ENCODE data around the gene HAS3.
"Not testable (repeated sequence)": the region's sequence is repeated elsewhere in the genome, so short reads cannot be mapped to it uniquely, and the experiment has no call there.

The HAS3 gene

DNA sequence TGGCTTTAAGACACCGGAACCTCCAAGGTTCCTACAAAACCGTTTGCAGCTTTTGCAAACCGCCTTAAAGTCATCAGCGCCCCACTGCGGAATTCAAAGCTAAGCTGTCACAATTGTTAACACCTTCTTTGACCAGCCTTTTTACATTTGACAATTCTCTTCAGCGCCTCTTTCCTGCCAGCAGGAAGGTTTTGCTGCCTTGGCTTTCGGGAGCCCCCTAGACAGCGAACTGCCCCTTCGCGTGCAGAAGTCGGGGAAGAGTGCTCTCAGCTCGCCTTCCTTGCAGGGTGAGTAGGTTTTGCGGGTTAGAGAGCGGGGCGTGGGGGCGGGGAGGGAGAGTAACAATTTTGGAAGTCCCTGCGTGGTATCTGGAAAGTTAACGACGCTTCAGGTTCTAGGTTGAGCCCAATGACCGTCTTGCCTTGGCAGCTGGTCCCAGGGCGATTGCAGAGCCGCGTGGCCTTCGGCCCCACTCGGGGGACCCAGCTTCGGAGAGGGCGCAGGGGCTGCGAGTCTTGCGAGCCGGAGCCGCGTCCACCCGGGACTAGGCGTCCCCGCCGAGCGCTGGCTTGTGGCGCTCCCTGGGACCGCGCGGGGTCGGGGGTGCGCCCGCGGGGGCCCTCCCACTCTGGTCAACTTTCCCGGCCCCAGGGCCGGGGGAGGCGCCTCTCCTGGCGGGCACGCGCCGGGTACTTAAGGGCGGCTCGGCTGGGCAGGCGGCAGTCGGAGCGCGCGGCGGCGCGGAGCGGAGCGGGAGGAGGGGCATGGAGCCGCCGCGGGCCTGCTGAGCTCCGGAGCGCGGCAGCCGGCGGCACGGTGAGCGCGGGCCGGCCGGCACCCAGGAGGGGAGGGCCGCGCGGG, at the start of gene HAS3:
HAS3 (plus strand) TSS at position 153 of the 861 bp plus-strand sequence. CDS start 3,743 bp downstream, outside the sequence.
- in situ Hi-C loops (cut with HindIII; ENCODE audit: low sequenced_read_pairs) = loop anchor here (5.0 to 10.0 kb wide), 2 partner anchors 191 to 283 kb away; no protein-coding TSS in a partner anchor

- in situ Hi-C loops (cut with HindIII; ENCODE audit: low sequenced_read_pairs) = no loop called here
Observed at GRCh38 chr16:69055980-69056379, 49.5 kb upstream of the HAS3 start.

GRCh38 chr16:69056421-69056820, 49.0 kb upstream of the HAS3 start:
- in situ Hi-C loops (cut with HindIII; ENCODE audit: low sequenced_read_pairs) = no loop called here

DNA sequence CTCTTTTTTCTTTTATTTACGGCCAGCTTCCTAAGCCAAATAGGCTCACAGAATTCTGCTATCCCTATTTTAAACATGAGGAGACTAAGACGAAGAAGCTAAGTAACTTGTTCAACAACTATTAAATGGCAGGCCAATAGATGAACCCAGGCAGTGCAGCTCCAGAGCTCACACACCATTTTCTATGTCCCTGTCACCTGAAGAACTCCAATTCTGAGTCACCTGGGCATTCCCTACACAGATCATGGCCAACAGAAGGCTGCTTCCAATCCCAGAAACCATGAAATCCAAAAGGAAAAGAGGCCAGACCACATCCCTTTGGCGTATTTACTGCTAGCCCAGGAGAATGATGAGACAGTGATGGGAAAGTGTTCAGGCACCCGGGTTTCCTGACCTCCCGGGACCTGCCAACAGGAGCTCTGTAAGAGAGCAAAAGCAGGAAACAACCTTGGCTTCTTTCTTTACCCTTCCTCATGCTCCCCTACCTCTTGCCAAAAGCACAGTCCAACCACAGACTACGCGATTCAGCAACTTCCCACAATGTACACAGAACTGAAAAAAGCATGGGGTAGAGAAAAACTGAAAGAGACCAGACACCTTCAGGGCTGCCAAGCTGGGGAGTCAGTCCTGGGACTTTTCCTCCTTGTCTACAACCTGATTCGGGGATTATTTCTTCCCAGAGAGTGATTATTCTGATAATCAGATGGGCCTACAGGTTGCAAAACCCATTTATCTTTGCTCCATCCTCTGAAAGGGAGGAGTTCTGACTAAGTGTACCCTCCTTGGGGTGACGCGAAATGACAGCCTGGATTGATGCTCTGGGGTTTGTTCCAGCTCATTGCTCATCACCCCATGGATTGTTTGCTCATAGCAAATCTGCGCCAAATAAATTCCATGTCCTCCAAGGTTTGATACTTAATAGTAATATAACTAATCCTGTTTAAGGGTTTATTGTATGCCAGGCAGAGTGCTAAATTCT, 47.8 kb upstream of the HAS3 start:
- in situ Hi-C loops (cut with HindIII; ENCODE audit: low sequenced_read_pairs) = no loop called here

GRCh38 chr16:69063491-69063890, 42.0 kb upstream of the HAS3 start:
- in situ Hi-C loops (cut with HindIII; ENCODE audit: low sequenced_read_pairs) = not testable (repeated sequence)

- in situ Hi-C loops (cut with HindIII; ENCODE audit: low sequenced_read_pairs) = no loop called here
Observed at GRCh38 chr16:69064124-69064763, 41.2 kb upstream of the HAS3 start.

DNA sequence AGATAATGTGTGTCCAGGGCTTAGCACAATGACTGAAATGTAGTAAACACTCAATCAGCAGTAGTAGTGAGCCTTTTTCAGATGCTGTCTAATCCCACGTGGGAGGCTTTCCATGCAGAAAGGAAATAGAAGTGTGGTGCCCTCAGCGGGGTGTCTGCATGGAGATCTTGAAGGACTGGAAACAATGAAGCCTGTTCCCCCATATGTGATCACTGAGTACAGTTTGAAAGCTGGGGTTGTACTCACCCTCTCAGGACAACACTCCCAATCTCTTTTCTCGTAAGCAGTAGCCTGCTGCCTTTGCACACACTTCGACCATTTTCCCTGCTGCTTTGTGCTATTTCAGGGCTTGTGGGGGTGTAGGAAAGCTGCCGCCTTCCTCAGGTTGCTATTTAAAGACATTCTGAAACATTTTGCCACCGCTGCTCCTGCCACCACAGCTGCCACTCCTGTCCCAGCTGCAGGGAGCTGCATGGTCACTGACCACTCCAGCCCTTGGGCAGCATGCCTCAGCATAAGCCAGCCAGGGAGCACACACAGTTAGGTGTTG, 40.6 kb upstream of the HAS3 start:
- in situ Hi-C loops (cut with HindIII; ENCODE audit: low sequenced_read_pairs) = no loop called here

GRCh38 chr16:69069504-69069903, 35.9 kb upstream of the HAS3 start:
- in situ Hi-C loops (cut with HindIII; ENCODE audit: low sequenced_read_pairs) = no loop called here

DNA sequence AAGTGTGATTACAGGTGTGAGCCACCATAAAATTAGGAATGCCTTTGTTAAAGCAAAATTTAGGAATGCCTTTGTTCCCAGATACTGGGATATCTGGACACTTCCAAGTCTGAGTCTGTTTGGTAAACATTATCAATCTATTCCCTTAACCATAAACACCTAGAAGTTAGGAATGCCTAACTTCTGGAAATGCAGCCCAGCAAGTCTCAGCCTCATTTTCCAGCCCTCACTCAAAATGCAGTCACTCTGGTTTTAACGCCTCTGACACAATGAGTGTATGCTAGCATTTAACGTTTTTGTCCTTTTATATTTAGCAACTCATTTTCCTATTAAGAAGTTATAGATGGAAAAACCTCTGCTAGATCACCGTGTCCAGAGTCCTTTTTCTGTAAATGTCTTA, 34.4 kb upstream of the HAS3 start:
- in situ Hi-C loops (cut with HindIII; ENCODE audit: low sequenced_read_pairs) = no loop called here

DNA sequence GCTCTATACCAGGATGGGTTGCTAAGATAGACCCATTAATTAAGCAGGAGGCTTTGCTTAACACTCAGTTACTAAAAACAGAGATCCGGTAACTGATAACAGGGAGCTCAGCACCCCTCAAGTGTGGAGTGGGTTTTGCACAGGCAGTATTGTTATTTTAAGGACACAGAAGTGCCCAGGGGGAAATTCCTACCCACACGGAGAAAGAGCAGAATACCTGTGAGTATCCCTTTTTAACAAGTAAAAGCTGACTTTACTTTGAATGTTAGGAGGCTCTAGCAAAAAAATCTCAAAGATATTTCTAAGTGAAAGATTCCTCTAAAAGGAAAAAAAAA, 32.8 kb upstream of the HAS3 start:
- in situ Hi-C loops (cut with HindIII; ENCODE audit: low sequenced_read_pairs) = no loop called here

- in situ Hi-C loops (cut with HindIII; ENCODE audit: low sequenced_read_pairs) = no loop called here
Observed at GRCh38 chr16:69073181-69073702, 32.2 kb upstream of the HAS3 start.

- in situ Hi-C loops (cut with HindIII; ENCODE audit: low sequenced_read_pairs) = no loop called here
Observed at GRCh38 chr16:69077251-69077650, 28.2 kb upstream of the HAS3 start.

DNA sequence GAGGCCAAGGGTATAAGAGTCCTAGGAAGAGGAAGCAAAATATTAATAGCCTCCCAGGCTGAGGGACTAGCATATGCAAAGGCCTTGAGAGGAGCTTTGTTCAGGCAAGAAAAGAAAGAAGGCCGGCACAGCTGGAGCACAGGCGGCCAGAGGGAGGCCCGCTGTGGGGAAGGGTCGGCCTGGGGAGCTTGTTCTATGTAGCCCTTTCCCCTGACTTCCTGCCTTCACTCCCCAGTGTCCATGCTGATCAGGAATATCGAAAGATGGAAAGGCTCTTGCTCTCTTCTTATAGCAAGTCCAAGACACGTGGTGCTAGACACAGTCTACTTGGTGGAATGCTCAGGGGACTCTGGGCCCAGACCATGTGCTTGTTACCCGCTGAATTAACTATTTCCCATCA, 27.4 kb upstream of the HAS3 start:
- in situ Hi-C loops (cut with HindIII; ENCODE audit: low sequenced_read_pairs) = no loop called here

DNA sequence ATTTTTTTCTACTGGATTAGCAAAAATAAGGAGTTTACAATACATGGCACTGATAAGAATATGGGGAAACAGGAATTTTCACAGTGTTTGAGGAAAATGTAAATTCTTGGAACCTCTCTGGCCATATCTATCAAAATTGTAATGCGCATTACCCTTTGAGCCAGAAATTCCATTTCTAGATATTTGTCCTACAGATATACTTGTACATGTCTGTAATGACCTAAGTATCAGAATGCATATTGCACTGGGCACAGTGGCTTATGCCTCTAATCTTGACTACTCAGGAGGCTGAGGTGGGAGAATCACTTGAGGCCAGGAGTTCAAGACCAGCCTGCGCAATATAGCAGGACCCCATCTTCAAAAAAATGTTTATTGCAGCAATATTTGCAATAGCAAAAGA, 25.8 kb upstream of the HAS3 start:
- in situ Hi-C loops (cut with HindIII; ENCODE audit: low sequenced_read_pairs) = no loop called here

DNA sequence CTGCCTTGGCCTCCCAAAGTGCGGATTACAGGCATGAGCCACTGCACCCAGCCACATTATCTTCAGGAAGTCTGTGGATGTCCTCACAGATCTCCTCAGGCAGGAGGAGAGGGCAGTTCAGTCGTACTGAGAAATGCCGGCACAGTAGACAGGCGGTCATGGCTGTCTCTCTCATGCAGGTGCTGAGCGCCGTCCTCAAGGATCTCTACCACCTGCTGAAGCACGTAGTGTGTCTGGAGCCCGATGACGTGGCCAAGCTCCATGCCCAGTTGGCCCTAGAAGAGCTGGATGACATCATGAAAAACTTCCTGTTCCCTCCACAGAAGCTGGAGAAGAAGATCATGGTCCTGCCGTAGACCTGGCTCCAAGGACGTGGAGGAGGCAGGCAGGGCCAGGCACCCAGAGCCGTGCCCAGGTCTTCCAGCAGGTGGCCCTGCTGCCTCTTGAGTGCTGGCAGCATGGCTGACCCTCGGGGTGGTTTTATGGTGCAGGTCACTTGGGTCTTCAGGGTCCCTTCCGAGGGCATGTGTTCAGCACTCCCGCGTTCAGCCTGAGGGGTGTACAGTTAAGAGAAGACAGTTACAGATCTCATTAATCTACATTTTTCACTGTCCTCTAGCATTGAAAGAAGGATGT, 22.0 kb upstream of the HAS3 start:
- in situ Hi-C loops (cut with HindIII; ENCODE audit: low sequenced_read_pairs) = no loop called here

GRCh38 chr16:69084289-69084688, 21.2 kb upstream of the HAS3 start:
- in situ Hi-C loops (cut with HindIII; ENCODE audit: low sequenced_read_pairs) = no loop called here

- in situ Hi-C loops (cut with HindIII; ENCODE audit: low sequenced_read_pairs) = loop anchor here (5.0 kb wide), 1 partner anchor 93 kb away; no protein-coding TSS in a partner anchor
Observed at GRCh38 chr16:69085032-69085695, 20.3 kb upstream of the HAS3 start.

DNA sequence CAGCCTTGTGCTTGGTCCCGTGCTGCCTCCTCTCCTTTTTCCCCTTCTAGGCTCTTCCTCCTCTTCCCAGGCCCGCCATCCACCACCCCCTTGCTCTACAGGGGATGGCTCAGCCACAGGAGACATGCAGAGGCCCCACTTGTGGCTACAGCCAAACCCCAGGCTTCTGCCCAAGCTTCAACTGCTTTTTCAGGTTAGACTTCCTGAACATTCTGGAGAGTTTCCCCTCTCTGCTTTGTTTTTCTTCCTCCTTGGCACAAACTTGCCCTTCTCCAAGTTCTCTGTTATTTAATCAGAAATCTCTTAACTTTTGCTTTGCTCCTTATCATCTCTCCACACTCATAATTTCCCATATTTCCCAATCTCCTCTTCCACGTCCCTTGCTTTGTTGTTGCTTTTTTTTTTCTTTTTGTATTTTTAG, 18.3 kb upstream of the HAS3 start:
- in situ Hi-C loops (cut with HindIII; ENCODE audit: low sequenced_read_pairs) = loop anchor here (5.0 kb wide), 1 partner anchor 95 kb away; no protein-coding TSS in a partner anchor

GRCh38 chr16:69088684-69089083, 16.8 kb upstream of the HAS3 start:
- in situ Hi-C loops (cut with HindIII; ENCODE audit: low sequenced_read_pairs) = loop anchor here (5.0 kb wide), 1 partner anchor 96 kb away; no protein-coding TSS in a partner anchor

All from endothelial cell of hepatic sinusoid (primary cell).